Right forelimb (tissue), 1 donor: ENCODE results near the gene SLC25A25.
"Not testable (repeated sequence)": the region's sequence is repeated elsewhere in the genome, so short reads cannot be mapped to it uniquely, and the experiment has no call there.

Experiments
- DNase-seq: peaks from one replicate; pipeline ENCODE4 v3.0.0-alpha.2; 2018

Gene SLC25A25

GRCh38 chr9:128067645-128068385, at the start of gene SLC25A25:
Gene SLC25A25, plus strand, starts transcription at chr9:128068232. Its CDS starts 88 bp downstream, at chr9:128068320.
- peak; percentile 100 for DNase-seq

- no peak for DNase-seq
These were observed 47.3 kb upstream of the SLC25A25 start for GRCh38 chr9:128020692-128021091.

- DNase-seq, result no peak
These were observed 46.9 kb upstream of the SLC25A25 start for GRCh38 chr9:128021098-128021497.

GRCh38 chr9:128022886-128023285, 45.1 kb upstream of the SLC25A25 start:
- DNase-seq, result no peak

GRCh38 chr9:128023671-128024070, 44.4 kb upstream of the SLC25A25 start:
- DNase-seq, result not testable (repeated sequence)

- no peak for DNase-seq
These were observed 43.2 kb upstream of the SLC25A25 start for GRCh38 chr9:128024761-128025308.

- no peak for DNase-seq
These were observed 42.3 kb upstream of the SLC25A25 start for GRCh38 chr9:128025736-128026135.

GRCh38 chr9:128026255-128026772, 41.7 kb upstream of the SLC25A25 start:
- no peak for DNase-seq

- no peak for DNase-seq
These were observed 41.1 kb upstream of the SLC25A25 start for GRCh38 chr9:128026773-128027541.

GRCh38 chr9:128027705-128028104, 40.3 kb upstream of the SLC25A25 start:
- DNase-seq, result no peak

GRCh38 chr9:128033609-128034008, 34.4 kb upstream of the SLC25A25 start:
- DNase-seq, result no peak

GRCh38 chr9:128034821-128035652, 33.0 kb upstream of the SLC25A25 start:
- DNase-seq, result peak; percentile 52

- not testable (repeated sequence) for DNase-seq
These were observed 31.5 kb upstream of the SLC25A25 start for GRCh38 chr9:128036522-128036921.

GRCh38 chr9:128040783-128041182, 27.2 kb upstream of the SLC25A25 start:
- DNase-seq, result not testable (repeated sequence)

- no peak for DNase-seq
These were observed 26.0 kb upstream of the SLC25A25 start for GRCh38 chr9:128042043-128042442.

GRCh38 chr9:128043467-128043868, 24.6 kb upstream of the SLC25A25 start:
- no peak for DNase-seq

GRCh38 chr9:128045409-128045808, 22.6 kb upstream of the SLC25A25 start:
- DNase-seq, result not testable (repeated sequence)

- no peak for DNase-seq
These were observed 22.2 kb upstream of the SLC25A25 start for GRCh38 chr9:128045831-128046230.

GRCh38 chr9:128047231-128047630, 20.8 kb upstream of the SLC25A25 start:
- no peak for DNase-seq

GRCh38 chr9:128048663-128049062, 19.4 kb upstream of the SLC25A25 start:
- no peak for DNase-seq

- DNase-seq, result no peak
These were observed 18.2 kb upstream of the SLC25A25 start for GRCh38 chr9:128049843-128050242.

GRCh38 chr9:128051932-128052709, 15.9 kb upstream of the SLC25A25 start:
- DNase-seq, result no peak
